Measurements from ENCODE around the gene PIK3CD.

The PIK3CD gene

GRCh38 chr1:9605946-9606455 lies 45.5 kb upstream of the PIK3CD start:
- TF ChIP-seq CTCF (IDR thresholded peaks at IDR 0.05; ENCODE audit: low read depth, low read length, missing control alignments) = no peak
- H3K4me3 ChIP-seq (ENCODE audit: low read depth, low read length) = no peak overlapping the region
- DNase-seq (ENCODE audit: low read depth) = no peak

GRCh38 chr1:9606458-9606857 lies 45.1 kb upstream of the PIK3CD start:
- no peak for DNase-seq (ENCODE audit: low read depth)
- no peak for TF ChIP-seq CTCF (IDR thresholded peaks at IDR 0.05; ENCODE audit: low read depth, low read length, missing control alignments)
- H3K4me3 ChIP-seq (ENCODE audit: low read depth, low read length) = no peak overlapping the region

- no peak for TF ChIP-seq CTCF (IDR thresholded peaks at IDR 0.05; ENCODE audit: low read depth, low read length, missing control alignments)
- H3K4me3 ChIP-seq (ENCODE audit: low read depth, low read length) = no peak overlapping the region
- DNase-seq (ENCODE audit: low read depth) = no peak
Observed at GRCh38 chr1:9606948-9607347, 44.6 kb upstream of the PIK3CD start.

GRCh38 chr1:9607352-9607751 lies 44.2 kb upstream of the PIK3CD start:
- TF ChIP-seq CTCF (IDR thresholded peaks at IDR 0.05; ENCODE audit: low read depth, low read length, missing control alignments) = no peak
- H3K4me3 ChIP-seq (ENCODE audit: low read depth, low read length) = no peak overlapping the region
- no peak for DNase-seq (ENCODE audit: low read depth)

GRCh38 chr1:9609998-9610397 lies 41.5 kb upstream of the PIK3CD start:
- no peak overlapping the region for H3K4me3 ChIP-seq (ENCODE audit: low read depth, low read length)
- no peak for TF ChIP-seq CTCF (IDR thresholded peaks at IDR 0.05; ENCODE audit: low read depth, low read length, missing control alignments)
- no peak for DNase-seq (ENCODE audit: low read depth)

- DNase-seq (ENCODE audit: low read depth) = no peak
- no peak for TF ChIP-seq CTCF (IDR thresholded peaks at IDR 0.05; ENCODE audit: low read depth, low read length, missing control alignments)
- H3K4me3 ChIP-seq (ENCODE audit: low read depth, low read length) = no peak overlapping the region
Observed at GRCh38 chr1:9610548-9610947, 41.0 kb upstream of the PIK3CD start.

GRCh38 chr1:9611716-9612115 lies 39.8 kb upstream of the PIK3CD start:
- TF ChIP-seq CTCF (IDR thresholded peaks at IDR 0.05; ENCODE audit: low read depth, low read length, missing control alignments) = no peak
- H3K4me3 ChIP-seq (ENCODE audit: low read depth, low read length) = no peak overlapping the region
- no peak for DNase-seq (ENCODE audit: low read depth)
